ENCODE measurements around the gene ST8SIA5. TPM values are rescaled to one million over a fixed set of nuclear protein-coding genes. Genes with fewer than 3 reads are reported as not detected.

ST8SIA5 gene
- total and polyA plus RNA-seq, 4 donors, result 0.06 to 0.09 (median 0.08) TPM

GRCh38 chr18:46740046-46740445, 16.8 kb downstream of the ST8SIA5 start:
- 91 to 94% methylated on average over 2 of the region's 2 CpGs for WGBS, 2 donors
- H3K27ac ChIP-seq (ENCODE audit: low read depth in 1 of 2, low read length in 1 of 2), result no peak overlapping the region
- no peak overlapping the region for H3K4me3 ChIP-seq
- H3K9ac ChIP-seq (ENCODE audit: insufficient read depth in 1 of 2, low read length in 2 of 2), result no peak overlapping the region
- TF ChIP-seq, protein P1, sequence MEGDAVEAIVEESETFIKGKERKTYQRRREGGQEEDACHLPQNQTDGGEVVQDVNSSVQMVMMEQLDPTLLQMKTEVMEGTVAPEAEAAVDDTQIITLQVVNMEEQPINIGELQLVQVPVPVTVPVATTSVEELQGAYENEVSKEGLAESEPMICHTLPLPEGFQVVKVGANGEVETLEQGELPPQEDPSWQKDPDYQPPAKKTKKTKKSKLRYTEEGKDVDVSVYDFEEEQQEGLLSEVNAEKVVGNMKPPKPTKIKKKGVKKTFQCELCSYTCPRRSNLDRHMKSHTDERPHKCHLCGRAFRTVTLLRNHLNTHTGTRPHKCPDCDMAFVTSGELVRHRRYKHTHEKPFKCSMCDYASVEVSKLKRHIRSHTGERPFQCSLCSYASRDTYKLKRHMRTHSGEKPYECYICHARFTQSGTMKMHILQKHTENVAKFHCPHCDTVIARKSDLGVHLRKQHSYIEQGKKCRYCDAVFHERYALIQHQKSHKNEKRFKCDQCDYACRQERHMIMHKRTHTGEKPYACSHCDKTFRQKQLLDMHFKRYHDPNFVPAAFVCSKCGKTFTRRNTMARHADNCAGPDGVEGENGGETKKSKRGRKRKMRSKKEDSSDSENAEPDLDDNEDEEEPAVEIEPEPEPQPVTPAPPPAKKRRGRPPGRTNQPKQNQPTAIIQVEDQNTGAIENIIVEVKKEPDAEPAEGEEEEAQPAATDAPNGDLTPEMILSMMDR (IDR thresholded peaks at IDR 0.05; ENCODE audit: control extremely low read depth, extremely low read depth), result no peak
- no peaks in the 10 kb centered on the region for H3K4me1 ChIP-seq (ENCODE audit: control insufficient read depth in 5 of 5, insufficient read depth in 5 of 5, low read length in 5 of 5)
- no peak for DNase-seq
- no peaks in the 10 kb centered on the region for H3K27me3 ChIP-seq (ENCODE audit: control insufficient read depth in 3 of 3, insufficient read depth in 3 of 3, low read length in 2 of 3)
- peaks cover 0 to 3% (median 0%) of the 10 kb centered on the region in 4 donors for H3K9me3 ChIP-seq (ENCODE audit: control insufficient read depth in 4 of 4, insufficient read depth in 3 of 4, low read length in 3 of 4)
- ATAC-seq (ENCODE audit: insufficient read depth, low FRiP score), result no peak
- no peaks in the 10 kb centered on the region for H3K36me3 ChIP-seq (ENCODE audit: control insufficient read depth in 4 of 4, insufficient read depth in 4 of 4, low read length in 4 of 4)

GRCh38 chr18:46738491-46738890, 18.4 kb downstream of the ST8SIA5 start:
- no peaks in the 10 kb centered on the region for H3K36me3 ChIP-seq (ENCODE audit: control insufficient read depth in 4 of 4, insufficient read depth in 4 of 4, low read length in 4 of 4)
- H3K27me3 ChIP-seq (ENCODE audit: control insufficient read depth in 3 of 3, insufficient read depth in 3 of 3, low read length in 2 of 3), result no peaks in the 10 kb centered on the region
- no peak for ATAC-seq (ENCODE audit: insufficient read depth, low FRiP score)
- WGBS, 2 donors, result 85 to 92% methylated on average over 7 of the region's 7 CpGs
- H3K9ac ChIP-seq (ENCODE audit: insufficient read depth in 1 of 2, low read length in 2 of 2), result no peak overlapping the region
- no peaks in the 10 kb centered on the region for H3K4me1 ChIP-seq (ENCODE audit: control insufficient read depth in 5 of 5, insufficient read depth in 5 of 5, low read length in 5 of 5)
- DNase-seq, result no peak
- TF ChIP-seq, protein P1 (IDR thresholded peaks at IDR 0.05; ENCODE audit: control extremely low read depth, extremely low read depth), result no peak
- no peak overlapping the region for H3K27ac ChIP-seq (ENCODE audit: low read depth in 1 of 2, low read length in 1 of 2)
- H3K9me3 ChIP-seq (ENCODE audit: control insufficient read depth in 4 of 4, insufficient read depth in 3 of 4, low read length in 3 of 4), result peaks cover 0 to 3% (median 0%) of the 10 kb centered on the region in 4 donors
- no peak overlapping the region for H3K4me3 ChIP-seq

DNA sequence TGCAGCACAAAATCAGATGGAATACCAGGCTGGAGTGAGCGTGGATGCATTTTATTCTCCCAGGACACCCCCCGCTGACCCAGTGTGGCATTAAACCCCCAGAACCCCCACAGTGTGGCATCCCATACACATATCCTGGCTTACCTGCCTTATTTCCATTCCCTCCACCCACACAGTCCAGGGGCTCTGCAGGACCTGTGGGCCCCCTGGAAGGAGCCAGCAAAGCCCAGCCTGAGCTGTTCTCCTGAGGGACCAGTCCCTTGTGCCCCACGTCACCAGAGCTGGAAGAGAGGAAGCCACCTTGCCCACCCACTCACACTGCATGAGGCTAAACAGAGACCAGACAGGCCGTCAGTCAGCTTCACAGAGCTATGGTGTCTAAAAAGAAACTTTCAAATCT, 20.1 kb downstream of the ST8SIA5 start:
- DNase-seq (no peak), ATAC-seq (ENCODE audit: insufficient read depth, low FRiP score) (no peak)
- Histone ChIP-seq H3K27me3 (ENCODE audit: control insufficient read depth in 3 of 3, insufficient read depth in 3 of 3, low read length in 2 of 3) (no peaks in the 10 kb centered on the region), H3K9me3 (ENCODE audit: control insufficient read depth in 4 of 4, insufficient read depth in 3 of 4, low read length in 3 of 4) (peaks cover 0 to 7% (median 0%) of the 10 kb centered on the region in 4 donors), H3K36me3 (ENCODE audit: control insufficient read depth in 4 of 4, insufficient read depth in 4 of 4, low read length in 4 of 4) (no peaks in the 10 kb centered on the region), H3K27ac (ENCODE audit: low read depth in 1 of 2, low read length in 1 of 2) (no peak overlapping the region), H3K4me3 (no peak overlapping the region), H3K4me1 (ENCODE audit: control insufficient read depth in 5 of 5, insufficient read depth in 5 of 5, low read length in 5 of 5) (no peaks in the 10 kb centered on the region), H3K9ac (ENCODE audit: insufficient read depth in 1 of 2, low read length in 2 of 2) (no peak overlapping the region)
- 75 to 83% methylated on average over 4 of the region's 4 CpGs for WGBS, 2 donors
- TF ChIP-seq, protein P1 (IDR thresholded peaks at IDR 0.05; ENCODE audit: control extremely low read depth, extremely low read depth), result no peak

DNA sequence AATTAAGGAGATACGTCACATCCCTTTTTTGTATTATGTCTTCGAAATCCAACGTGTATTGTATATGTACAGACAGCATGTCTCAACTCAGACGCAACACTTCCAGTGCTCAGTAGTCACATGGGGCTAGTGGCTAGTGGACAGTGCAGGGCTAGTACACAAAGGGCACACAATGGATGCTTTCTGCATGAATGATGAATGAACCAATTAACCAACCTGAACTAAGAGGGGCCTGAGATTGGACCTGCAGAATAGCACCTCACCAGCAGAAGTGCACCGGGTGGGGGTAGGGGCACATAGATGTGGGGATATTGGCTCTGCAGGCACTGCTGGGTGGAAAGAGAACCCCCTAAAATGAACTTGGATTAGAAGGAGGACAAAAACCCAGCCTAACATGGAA, 20.7 kb downstream of the ST8SIA5 start:
- Histone ChIP-seq H3K27ac (ENCODE audit: low read depth in 1 of 2, low read length in 1 of 2) (no peak overlapping the region), H3K9me3 (ENCODE audit: control insufficient read depth in 4 of 4, insufficient read depth in 3 of 4, low read length in 3 of 4) (peaks cover 0 to 10% (median 0%) of the 10 kb centered on the region in 4 donors), H3K27me3 (ENCODE audit: control insufficient read depth in 3 of 3, insufficient read depth in 3 of 3, low read length in 2 of 3) (no peaks in the 10 kb centered on the region), H3K4me1 (ENCODE audit: control insufficient read depth in 5 of 5, insufficient read depth in 5 of 5, low read length in 5 of 5) (no peaks in the 10 kb centered on the region), H3K9ac (ENCODE audit: insufficient read depth in 1 of 2, low read length in 2 of 2) (no peak overlapping the region), H3K36me3 (ENCODE audit: control insufficient read depth in 4 of 4, insufficient read depth in 4 of 4, low read length in 4 of 4) (no peaks in the 10 kb centered on the region), H3K4me3 (no peak overlapping the region)
- TF ChIP-seq, protein P1 (IDR thresholded peaks at IDR 0.05; ENCODE audit: control extremely low read depth, extremely low read depth), result no peak
- no peak for DNase-seq
- WGBS, 2 donors, result 69 to 73% methylated on average over 5 of the region's 5 CpGs
- ATAC-seq (ENCODE audit: insufficient read depth, low FRiP score), result no peak
